GM23338 (cell line): ENCODE data around the gene TRIM24. TPM values are rescaled to one million over a fixed set of nuclear protein-coding genes. Genes with fewer than 3 reads are reported as not detected.

Experiments used
- ATAC-seq: fragments of 200-7000 bp; cut with Tn5 transposase; 3 replicates; pipeline ENCODE4 v1.9.1; 2020
- DNase-seq: peaks from one replicate; pipeline ENCODE4 v3.0.0-alpha.2; 2015; ENCODE audit warnings: low spot score
- H2AFZ ChIP-seq: fragments of 200-600 bp; sonication (generic); 2 replicates; pipeline ENCODE4 v1.8.0; 2016; ENCODE audit warnings: antibody characterized with exemption, mild to moderate bottlenecking, moderate library complexity
- H3F3A ChIP-seq: fragments of 200-600 bp; sonication (generic); replicated peaks from 2 replicates; pipeline ENCODE4 v1.8.0; 2017; ENCODE audit warnings: antibody characterized with exemption, mixed run types, low read depth
- H3K27ac ChIP-seq: fragments of 200-600 bp; sonication (generic); 2 replicates; pipeline ENCODE4 v1.6.1; 2016; ENCODE audit warnings: low read depth
- H3K27me3 ChIP-seq: fragments of 200-600 bp; sonication (generic); 2 replicates; pipeline ENCODE4 v1.8.0; 2016; ENCODE audit warnings: mild to moderate bottlenecking, mixed run types, moderate library complexity; ENCODE audit not compliant: insufficient read depth
- H3K36me3 ChIP-seq: fragments of 200-600 bp; sonication (generic); 2 replicates; pipeline ENCODE4 v1.8.0; 2016; ENCODE audit warnings: mild to moderate bottlenecking; ENCODE audit not compliant: insufficient read depth
- H3K4me1 ChIP-seq: fragments of 200-600 bp; sonication (generic); 2 replicates; pipeline ENCODE4 v1.8.0; 2016; ENCODE audit warnings: mild to moderate bottlenecking, moderate library complexity; ENCODE audit not compliant: insufficient read depth
- H3K4me2 ChIP-seq: fragments of 200-600 bp; sonication (generic); 2 replicates; pipeline ENCODE4 v1.7.1; 2017; ENCODE audit warnings: mixed run types
- H3K4me3 ChIP-seq: fragments of 200-600 bp; sonication (generic); 2 replicates; pipeline ENCODE4 v1.6.1; 2016; ENCODE audit warnings: mixed run types
- H3K79me2 ChIP-seq: fragments of 200-600 bp; sonication (generic); replicated peaks from 2 replicates; pipeline ENCODE4 v1.8.0; 2017; ENCODE audit warnings: mild to moderate bottlenecking; ENCODE audit not compliant: insufficient read depth
- H3K9me2 ChIP-seq: fragments of 200-600 bp; sonication (generic); 2 replicates; pipeline ENCODE4 v1.8.0; 2017; ENCODE audit not compliant: insufficient read depth
- H4K20me1 ChIP-seq: fragments of 200-600 bp; sonication (generic); replicated peaks from 2 replicates; pipeline ENCODE4 v1.8.0; 2017; ENCODE audit warnings: mild to moderate bottlenecking; ENCODE audit not compliant: insufficient read depth
- H3K27ac Mint-ChIP-seq: 2 replicates; pipeline ENCODE4 v1.8.0; 2020; ENCODE audit warnings: inconsistent platforms, mild to moderate bottlenecking, moderate library complexity, mixed read lengths
- H3K27me3 Mint-ChIP-seq: 3 replicates; pipeline ENCODE4 v1.8.0; 2022; ENCODE audit warnings: low read depth, mild to moderate bottlenecking, moderate library complexity, mixed read lengths, inconsistent platforms; ENCODE audit not compliant: insufficient read depth, poor library complexity
- H3K36me3 Mint-ChIP-seq: 3 replicates; pipeline ENCODE4 v1.8.0; 2021; ENCODE audit warnings: low read depth, mild to moderate bottlenecking, inconsistent platforms, moderate library complexity, mixed read lengths
- H3K4me1 Mint-ChIP-seq: 3 replicates; pipeline ENCODE4 v1.8.0; 2020; ENCODE audit warnings: mild to moderate bottlenecking, inconsistent platforms, mixed read lengths
- H3K4me3 Mint-ChIP-seq: 3 replicates; pipeline ENCODE4 v1.8.0; 2021; ENCODE audit warnings: moderate library complexity, mild to moderate bottlenecking, inconsistent platforms, mixed read lengths
- H3K9me3 Mint-ChIP-seq: 3 replicates; pipeline ENCODE4 v1.8.0; 2020; ENCODE audit warnings: moderate library complexity, mild to moderate bottlenecking, inconsistent platforms, mixed read lengths
- CREB1 ChIP-seq: fragments of 250-450 bp; sonication (Bioruptor Pico); IDR thresholded peaks from 2 replicates; pipeline ENCODE4 v1.5.0; 2020; ENCODE audit warnings: low read depth, mild to moderate bottlenecking, moderate library complexity
- EZH2phosphoT487 ChIP-seq: fragments of 200-600 bp; sonication (generic); IDR thresholded peaks from one replicate; pipeline ENCODE4 v1.8.1; 2018; ENCODE audit warnings: antibody characterized with exemption; ENCODE audit not compliant: unreplicated experiment
- JUNB ChIP-seq: IDR thresholded peaks from one replicate; pipeline ENCODE4 v1.6.1; 2016; ENCODE audit warnings: antibody characterized with exemption; ENCODE audit not compliant: unreplicated experiment
- NANOG ChIP-seq: IDR thresholded peaks from 2 replicates; pipeline ENCODE4 v1.6.1; 2016; ENCODE audit warnings: antibody characterized with exemption, borderline replicate concordance
- POLR2AphosphoS5 ChIP-seq: IDR thresholded peaks from 2 replicates; pipeline ENCODE4 v1.6.1; 2016; ENCODE audit warnings: antibody characterized with exemption, low read depth
- STAT1 ChIP-seq: IDR thresholded peaks from one replicate; pipeline ENCODE4 v1.6.1; 2016; ENCODE audit warnings: antibody characterized with exemption; ENCODE audit not compliant: unreplicated experiment
- ZNF114 ChIP-seq: fragments of 250-450 bp; sonication (Bioruptor Pico); IDR thresholded peaks from 2 replicates; pipeline ENCODE4 v1.5.0; 2020; ENCODE audit warnings: mild to moderate bottlenecking, moderate library complexity
- ZNF331 ChIP-seq: fragments of 250-450 bp; sonication (Bioruptor Pico); IDR thresholded peaks from 2 replicates; pipeline ENCODE4 v1.5.0; 2020; ENCODE audit warnings: low read depth, mild to moderate bottlenecking, moderate library complexity
- polyA plus RNA-seq: library from polyadenylated mRNA; unstranded; fragments of >200 nt; fragmentation: Nextera tagmentation; extraction: Ambion mirVana; gene quantifications from 2 replicates; pipeline ENCODE4 v1.2.1, GENCODE V29; 2016
- total RNA-seq: library from RNA; depleted of rRNA; stranded (reverse); fragments of >200 nt; shearing (Covaris generic); gene quantifications from 2 replicates; pipeline ENCODE4 v1.2.3, GENCODE V29; 2014
- TF ChIP-seq, protein P1 (sequence below): IDR thresholded peaks from one replicate; pipeline ENCODE4 v1.6.1; 2018; ENCODE audit warnings: antibody characterized with exemption; ENCODE audit not compliant: unreplicated experiment
- TF ChIP-seq, protein P2 (sequence below), 2 experiments: fragments of 200-600 bp in 1 of 2; sonication (generic) in 1 of 2; conservative IDR thresholded peaks; 2 replicates each; pipeline versions ENCODE4 v1.5.1 to v1.6.1; 2016 to 2017; ENCODE audit warnings: antibody characterized with exemption in 2 of 2, low read depth in 2 of 2, mild to moderate bottlenecking in 2 of 2, moderate library complexity in 1 of 2
- TF ChIP-seq, protein P3 (sequence below): IDR thresholded peaks from 2 replicates; pipeline ENCODE4 v1.6.1; 2016; ENCODE audit warnings: antibody characterized with exemption

TRIM24 gene
- total and polyA plus RNA-seq, 2 experiments from 2014 or later, result 67.0 to 120 TPM

DNA sequence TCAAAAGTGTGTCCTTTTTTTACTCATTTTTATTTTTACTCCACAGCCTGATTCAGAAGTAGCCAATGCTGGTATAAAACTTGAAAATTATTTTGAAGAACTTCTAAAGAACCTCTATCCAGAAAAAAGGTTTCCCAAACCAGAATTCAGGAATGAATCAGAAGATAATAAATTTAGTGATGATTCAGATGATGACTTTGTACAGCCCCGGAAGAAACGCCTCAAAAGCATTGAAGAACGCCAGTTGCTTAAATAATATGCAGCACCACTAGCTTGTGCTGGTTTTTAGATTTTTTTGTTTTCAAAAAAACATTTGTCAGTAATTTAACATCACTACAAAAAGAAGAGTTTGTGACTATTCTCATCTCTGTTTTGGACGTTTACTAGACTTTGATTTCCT lies 124.6 kb downstream of the TRIM24 start (continued):
- TF ChIP-seq, protein P1, sequence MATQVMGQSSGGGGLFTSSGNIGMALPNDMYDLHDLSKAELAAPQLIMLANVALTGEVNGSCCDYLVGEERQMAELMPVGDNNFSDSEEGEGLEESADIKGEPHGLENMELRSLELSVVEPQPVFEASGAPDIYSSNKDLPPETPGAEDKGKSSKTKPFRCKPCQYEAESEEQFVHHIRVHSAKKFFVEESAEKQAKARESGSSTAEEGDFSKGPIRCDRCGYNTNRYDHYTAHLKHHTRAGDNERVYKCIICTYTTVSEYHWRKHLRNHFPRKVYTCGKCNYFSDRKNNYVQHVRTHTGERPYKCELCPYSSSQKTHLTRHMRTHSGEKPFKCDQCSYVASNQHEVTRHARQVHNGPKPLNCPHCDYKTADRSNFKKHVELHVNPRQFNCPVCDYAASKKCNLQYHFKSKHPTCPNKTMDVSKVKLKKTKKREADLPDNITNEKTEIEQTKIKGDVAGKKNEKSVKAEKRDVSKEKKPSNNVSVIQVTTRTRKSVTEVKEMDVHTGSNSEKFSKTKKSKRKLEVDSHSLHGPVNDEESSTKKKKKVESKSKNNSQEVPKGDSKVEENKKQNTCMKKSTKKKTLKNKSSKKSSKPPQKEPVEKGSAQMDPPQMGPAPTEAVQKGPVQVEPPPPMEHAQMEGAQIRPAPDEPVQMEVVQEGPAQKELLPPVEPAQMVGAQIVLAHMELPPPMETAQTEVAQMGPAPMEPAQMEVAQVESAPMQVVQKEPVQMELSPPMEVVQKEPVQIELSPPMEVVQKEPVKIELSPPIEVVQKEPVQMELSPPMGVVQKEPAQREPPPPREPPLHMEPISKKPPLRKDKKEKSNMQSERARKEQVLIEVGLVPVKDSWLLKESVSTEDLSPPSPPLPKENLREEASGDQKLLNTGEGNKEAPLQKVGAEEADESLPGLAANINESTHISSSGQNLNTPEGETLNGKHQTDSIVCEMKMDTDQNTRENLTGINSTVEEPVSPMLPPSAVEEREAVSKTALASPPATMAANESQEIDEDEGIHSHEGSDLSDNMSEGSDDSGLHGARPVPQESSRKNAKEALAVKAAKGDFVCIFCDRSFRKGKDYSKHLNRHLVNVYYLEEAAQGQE, result no peak
- TF ChIP-seq ZNF331 (CRISPR knock-in tag), result no peak
- TF ChIP-seq NANOG, result no peak
- TF ChIP-seq POLR2AphosphoS5, result no peak
- TF ChIP-seq, protein P2, sequence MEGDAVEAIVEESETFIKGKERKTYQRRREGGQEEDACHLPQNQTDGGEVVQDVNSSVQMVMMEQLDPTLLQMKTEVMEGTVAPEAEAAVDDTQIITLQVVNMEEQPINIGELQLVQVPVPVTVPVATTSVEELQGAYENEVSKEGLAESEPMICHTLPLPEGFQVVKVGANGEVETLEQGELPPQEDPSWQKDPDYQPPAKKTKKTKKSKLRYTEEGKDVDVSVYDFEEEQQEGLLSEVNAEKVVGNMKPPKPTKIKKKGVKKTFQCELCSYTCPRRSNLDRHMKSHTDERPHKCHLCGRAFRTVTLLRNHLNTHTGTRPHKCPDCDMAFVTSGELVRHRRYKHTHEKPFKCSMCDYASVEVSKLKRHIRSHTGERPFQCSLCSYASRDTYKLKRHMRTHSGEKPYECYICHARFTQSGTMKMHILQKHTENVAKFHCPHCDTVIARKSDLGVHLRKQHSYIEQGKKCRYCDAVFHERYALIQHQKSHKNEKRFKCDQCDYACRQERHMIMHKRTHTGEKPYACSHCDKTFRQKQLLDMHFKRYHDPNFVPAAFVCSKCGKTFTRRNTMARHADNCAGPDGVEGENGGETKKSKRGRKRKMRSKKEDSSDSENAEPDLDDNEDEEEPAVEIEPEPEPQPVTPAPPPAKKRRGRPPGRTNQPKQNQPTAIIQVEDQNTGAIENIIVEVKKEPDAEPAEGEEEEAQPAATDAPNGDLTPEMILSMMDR (conservative IDR thresholded peaks at IDR 0.05; ENCODE audit: low read depth in 2 of 2), result no peak
- TF ChIP-seq JUNB, result no peak
- TF ChIP-seq CREB1 (CRISPR knock-in tag), result no peak
- no peak for TF ChIP-seq EZH2phosphoT487
- no peak for TF ChIP-seq ZNF114

DNA sequence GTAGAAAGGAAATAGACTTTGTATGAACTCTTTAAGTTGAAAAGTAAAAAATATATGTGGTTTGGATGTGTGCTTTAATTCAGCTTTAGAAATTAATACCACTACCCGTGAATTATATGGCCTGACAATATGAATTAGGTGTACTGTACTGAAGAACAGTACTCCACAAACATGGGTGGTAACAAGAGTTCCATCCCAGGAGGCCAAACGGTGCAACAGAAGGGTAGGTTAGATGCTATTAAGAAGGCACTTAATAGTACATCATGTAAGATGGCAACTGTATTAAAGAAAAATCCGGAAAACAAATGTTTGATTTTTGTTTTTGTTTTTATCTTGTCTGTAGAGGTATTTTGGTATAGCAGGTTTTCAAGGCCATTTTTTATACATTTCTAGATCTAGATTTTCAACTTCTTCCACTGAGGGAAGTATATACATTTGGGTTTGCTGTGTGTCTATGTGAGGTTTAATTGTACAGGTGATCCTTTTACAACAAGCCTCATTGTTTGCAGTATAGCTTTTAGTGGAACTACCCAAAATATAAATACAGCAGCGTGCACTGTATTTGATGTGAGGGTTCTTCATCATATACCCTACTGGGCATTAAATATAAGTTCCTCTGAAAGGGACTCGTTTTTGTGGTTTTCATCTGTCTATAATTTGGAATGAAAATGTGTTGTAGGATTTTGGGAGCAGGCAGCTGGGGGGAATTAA lies 125.4 kb downstream of the TRIM24 start:
- no peak overlapping the region for H3K27ac Mint-ChIP-seq
- no peaks in the 10 kb centered on the region for H3K9me2 ChIP-seq
- H2AFZ ChIP-seq, result no peak overlapping the region
- DNase-seq (no peak), ATAC-seq (no peak)
- H3F3A ChIP-seq, result 0 out of 2 replicates have a peak, but pooled peaks cover 2% of the 10 kb centered on the region
- peaks cover 11% of the 10 kb centered on the region for H3K4me1 Mint-ChIP-seq
- no peak overlapping the region for H3K4me3 Mint-ChIP-seq
- H3K4me2 ChIP-seq, result no peak overlapping the region
- H3K27me3 Mint-ChIP-seq, result peaks cover 2% of the 10 kb centered on the region
- H3K36me3 Mint-ChIP-seq, result peaks cover 80% of the 10 kb centered on the region
- H4K20me1 ChIP-seq, result no peaks in the 10 kb centered on the region
- H3K9me3 Mint-ChIP-seq, result no peaks in the 10 kb centered on the region
- no peaks in the 10 kb centered on the region for H3K79me2 ChIP-seq
- peaks cover 54% of the 10 kb centered on the region for H3K36me3 ChIP-seq
- H3K4me3 ChIP-seq, result no peak overlapping the region
- H3K4me1 ChIP-seq, result no peaks in the 10 kb centered on the region; the same call in 1 of the 2 replicates
- no peak overlapping the region for H3K27ac ChIP-seq
- H3K27me3 ChIP-seq, result no peaks in the 10 kb centered on the region
- TF ChIP-seq STAT1, result no peak
- TF ChIP-seq, protein P2 (conservative IDR thresholded peaks at IDR 0.05; ENCODE audit: low read depth in 2 of 2), result no peak
- TF ChIP-seq, protein P3, sequence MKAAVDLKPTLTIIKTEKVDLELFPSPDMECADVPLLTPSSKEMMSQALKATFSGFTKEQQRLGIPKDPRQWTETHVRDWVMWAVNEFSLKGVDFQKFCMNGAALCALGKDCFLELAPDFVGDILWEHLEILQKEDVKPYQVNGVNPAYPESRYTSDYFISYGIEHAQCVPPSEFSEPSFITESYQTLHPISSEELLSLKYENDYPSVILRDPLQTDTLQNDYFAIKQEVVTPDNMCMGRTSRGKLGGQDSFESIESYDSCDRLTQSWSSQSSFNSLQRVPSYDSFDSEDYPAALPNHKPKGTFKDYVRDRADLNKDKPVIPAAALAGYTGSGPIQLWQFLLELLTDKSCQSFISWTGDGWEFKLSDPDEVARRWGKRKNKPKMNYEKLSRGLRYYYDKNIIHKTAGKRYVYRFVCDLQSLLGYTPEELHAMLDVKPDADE, result no peak
